Osteoblast (primary cell): Measurements from ENCODE around the gene POLD1. TPM values are rescaled to one million over a fixed set of nuclear protein-coding genes. Genes with fewer than 3 reads are reported as not detected.
A peak's percentile ranks its signal among the peaks of the same experiment; 100 is the strongest.
"Not testable (repeated sequence)": the region's sequence is repeated elsewhere in the genome, so short reads cannot be mapped to it uniquely, and the experiment has no call there.

ENCODE experiments used
- DNase-seq: peaks from one replicate; pipeline ENCODE4 v3.0.0; 2011; ENCODE audit warnings: low spot score, mixed read lengths; ENCODE audit not compliant: insufficient read length; ENCODE audit errors: missing footprints
- H2AFZ ChIP-seq: 2 replicates; pipeline ENCODE4 v1.6.0; 2011; ENCODE audit warnings: mild to moderate bottlenecking, low read length
- H3K27ac ChIP-seq: 2 replicates; pipeline ENCODE4 v1.5.1; 2011; ENCODE audit warnings: mild to moderate bottlenecking, low read depth, low read length, moderate library complexity
- H3K27me3 ChIP-seq: 2 replicates; pipeline ENCODE4 v1.6.0; 2012; ENCODE audit warnings: mild to moderate bottlenecking, control low read depth, inconsistent platforms, low read length, moderate library complexity; ENCODE audit not compliant: insufficient read depth
- H3K36me3 ChIP-seq: 2 replicates; pipeline ENCODE4 v1.5.1; 2011; ENCODE audit warnings: mild to moderate bottlenecking, low read length, control low read depth, moderate library complexity; ENCODE audit not compliant: insufficient read depth
- H3K4me1 ChIP-seq: 2 replicates; pipeline ENCODE4 v1.5.1; 2011; ENCODE audit warnings: mild to moderate bottlenecking, low read length, control low read depth, moderate library complexity; ENCODE audit not compliant: insufficient read depth
- H3K4me2 ChIP-seq: 2 replicates; pipeline ENCODE4 v1.6.0; 2011; ENCODE audit warnings: mild to moderate bottlenecking, low read length; ENCODE audit not compliant: insufficient read depth
- H3K4me3 ChIP-seq: fragments of 200-600 bp; sonication (generic); 3 replicates; pipeline ENCODE4 v1.5.1; 2012; ENCODE audit warnings: mild to moderate bottlenecking, low read length, inconsistent platforms; ENCODE audit not compliant: insufficient read depth
- H3K79me2 ChIP-seq: 2 replicates; pipeline ENCODE4 v1.6.0; 2012; ENCODE audit warnings: mild to moderate bottlenecking, low read length, control low read depth, inconsistent platforms; ENCODE audit not compliant: insufficient read depth
- H3K9me3 ChIP-seq: 2 replicates; pipeline ENCODE4 v1.5.1; 2011; ENCODE audit warnings: low read depth, low read length, control low read depth
- H4K20me1 ChIP-seq: 2 replicates; pipeline ENCODE4 v1.6.0; 2012; ENCODE audit warnings: mild to moderate bottlenecking, low read length, control low read depth; ENCODE audit not compliant: insufficient read depth
- CTCF ChIP-seq: IDR thresholded peaks from 2 replicates; pipeline ENCODE4 v1.5.1; 2011; ENCODE audit warnings: mild to moderate bottlenecking, low read depth, low read length, moderate library complexity; ENCODE audit errors: extremely low read depth
- total RNA-seq: library from RNA; depleted of rRNA; stranded (reverse); fragments of >200 nt; gene quantifications from 2 replicates; pipeline ENCODE4 v1.2.3, GENCODE V29; 2012

The POLD1 gene
- total RNA-seq, 1 donor = 15.6 TPM

DNA sequence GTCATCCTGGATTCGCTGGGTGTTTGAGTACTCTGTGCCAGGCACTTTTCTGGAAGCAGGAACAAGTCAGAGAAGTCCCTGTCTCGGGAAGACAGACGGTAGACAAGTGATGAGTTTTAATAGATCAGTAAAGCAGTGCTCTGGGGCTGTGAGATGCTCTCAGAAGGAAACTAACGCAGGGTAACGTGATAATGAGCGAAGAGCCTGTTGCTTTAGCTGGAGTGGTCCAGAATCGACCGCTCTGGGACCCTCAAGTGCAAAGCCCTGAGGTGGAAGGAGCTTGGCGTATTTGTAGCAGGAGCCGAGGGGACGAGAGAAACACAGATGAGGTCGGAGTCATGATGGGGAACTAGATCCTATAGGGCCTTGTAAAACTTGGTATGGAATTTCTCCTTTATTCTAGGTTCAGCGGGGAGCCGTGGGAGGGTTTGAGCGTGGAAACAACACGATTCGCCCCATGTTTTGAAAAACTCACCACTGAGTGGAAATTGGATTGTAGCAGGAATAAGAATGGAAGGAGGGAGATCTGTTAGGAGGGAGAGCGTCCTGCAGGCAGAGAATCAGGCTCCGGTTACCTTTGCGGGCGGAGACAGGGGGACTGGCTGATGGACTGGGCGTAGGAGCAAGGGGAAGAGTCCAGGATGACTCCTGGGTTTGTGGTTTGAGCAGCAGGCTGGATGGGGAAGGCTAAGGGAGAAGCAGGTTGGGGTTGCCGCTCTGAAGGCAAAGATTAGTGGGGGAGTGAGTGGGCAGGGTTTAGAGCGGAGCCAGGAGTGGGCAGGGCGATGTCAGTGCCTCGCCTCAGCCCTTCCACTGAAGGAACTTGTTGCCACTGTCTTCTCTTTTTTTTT lies 763 bp downstream of the POLD1 start:
- Histone ChIP-seq H3K4me1 (peaks cover 16% of the 10 kb centered on the region), H3K79me2 (peaks cover 22% of the 10 kb centered on the region), H3K9me3 (no peaks in the 10 kb centered on the region), H3K36me3 (peaks cover 24% of the 10 kb centered on the region), H3K4me3 (peak overlapping the region; percentile 88), H3K4me2 (peak overlapping the region; percentile 100), H2AFZ (peak overlapping the region; percentile 88), H3K27ac (peak overlapping the region; percentile 81), H3K27me3 (no peaks in the 10 kb centered on the region), H4K20me1 (peaks cover 1% of the 10 kb centered on the region)
- no peak for TF ChIP-seq CTCF
- DNase-seq = peak; percentile 90

- H4K20me1 ChIP-seq = no peaks in the 10 kb centered on the region
- H3K27ac ChIP-seq = peak overlapping the region; percentile 43
- TF ChIP-seq CTCF = no peak
- H3K4me1 ChIP-seq = peaks cover 16% of the 10 kb centered on the region
- no peaks in the 10 kb centered on the region for H3K27me3 ChIP-seq
- peak overlapping the region; percentile 81 for H2AFZ ChIP-seq
- H3K9me3 ChIP-seq = no peaks in the 10 kb centered on the region
- H3K4me2 ChIP-seq = no peak overlapping the region
- peaks cover 22% of the 10 kb centered on the region for H3K79me2 ChIP-seq
- H3K36me3 ChIP-seq = peaks cover 3% of the 10 kb centered on the region
- no peak overlapping the region for H3K4me3 ChIP-seq
- DNase-seq = peak; percentile 88
Measured at GRCh38 chr19:50387176-50387867, 3.2 kb downstream of the POLD1 start.

- TF ChIP-seq CTCF = no peak
- Histone ChIP-seq H3K9me3 (no peaks in the 10 kb centered on the region), H2AFZ (peak overlapping the region; percentile 81), H3K79me2 (peaks cover 24% of the 10 kb centered on the region), H4K20me1 (no peaks in the 10 kb centered on the region), H3K4me1 (peaks cover 16% of the 10 kb centered on the region), H3K27ac (no peak overlapping the region), H3K4me3 (no peak overlapping the region), H3K4me2 (no peak overlapping the region), H3K36me3 (no peaks in the 10 kb centered on the region), H3K27me3 (no peaks in the 10 kb centered on the region)
- no peak for DNase-seq
Measured at GRCh38 chr19:50387868-50388245, 3.7 kb downstream of the POLD1 start.

DNA sequence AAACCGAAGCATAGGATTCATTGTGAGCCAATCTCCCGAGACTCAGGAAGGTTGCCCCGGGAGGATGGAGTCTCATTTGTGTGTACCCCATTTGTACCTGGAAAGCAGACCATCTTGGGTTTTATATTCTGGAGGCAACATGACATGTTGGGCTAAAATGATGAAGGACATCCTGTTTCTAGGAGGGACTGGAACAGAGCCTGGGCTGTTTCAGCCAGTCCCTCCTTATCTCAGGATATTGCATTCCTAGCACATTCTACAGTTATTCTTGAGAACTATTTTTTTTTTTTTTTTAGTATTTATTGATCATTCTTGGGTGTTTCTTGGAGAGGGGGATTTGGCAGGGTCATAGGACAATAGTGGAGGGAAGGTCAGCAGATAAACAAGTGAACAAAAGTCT lies 6.1 kb downstream of the POLD1 start:
- not testable (repeated sequence) for H3K4me1 ChIP-seq, H3K4me2 ChIP-seq, H3K27me3 ChIP-seq, H3K9me3 ChIP-seq, H3K36me3 ChIP-seq, H3K27ac ChIP-seq, DNase-seq, H4K20me1 ChIP-seq, H2AFZ ChIP-seq, H3K4me3 ChIP-seq
- H3K79me2 ChIP-seq = peaks cover 22% of the 10 kb centered on the region

GRCh38 chr19:50390952-50391351 lies 6.8 kb downstream of the POLD1 start:
- H4K20me1 ChIP-seq, H3K27ac ChIP-seq, H3K4me2 ChIP-seq, H2AFZ ChIP-seq, H3K4me1 ChIP-seq, DNase-seq, H3K36me3 ChIP-seq, H3K9me3 ChIP-seq, H3K27me3 ChIP-seq, H3K4me3 ChIP-seq: not testable (repeated sequence)
- H3K79me2 ChIP-seq = peaks cover 16% of the 10 kb centered on the region
